Effector CD8-positive, alpha-beta T cell (primary cell): ENCODE data around the gene RNU1-2.
"Not testable (repeated sequence)": the region's sequence is repeated elsewhere in the genome, so short reads cannot be mapped to it uniquely, and the experiment has no call there.

Experiments
- DNase-seq: peaks from one replicate; lab custom pipeline; 2025; lab: John Stamatoyannopoulos, UW
- total RNA-seq, 4 experiments: gene quantifications; one replicate each; lab custom pipeline; 2026; lab: John Stamatoyannopoulos, UW

RNU1-2 gene
- 2.9 to 7.6 (median 5.2) reads per million in 4 experiments for total RNA-seq

DNA sequence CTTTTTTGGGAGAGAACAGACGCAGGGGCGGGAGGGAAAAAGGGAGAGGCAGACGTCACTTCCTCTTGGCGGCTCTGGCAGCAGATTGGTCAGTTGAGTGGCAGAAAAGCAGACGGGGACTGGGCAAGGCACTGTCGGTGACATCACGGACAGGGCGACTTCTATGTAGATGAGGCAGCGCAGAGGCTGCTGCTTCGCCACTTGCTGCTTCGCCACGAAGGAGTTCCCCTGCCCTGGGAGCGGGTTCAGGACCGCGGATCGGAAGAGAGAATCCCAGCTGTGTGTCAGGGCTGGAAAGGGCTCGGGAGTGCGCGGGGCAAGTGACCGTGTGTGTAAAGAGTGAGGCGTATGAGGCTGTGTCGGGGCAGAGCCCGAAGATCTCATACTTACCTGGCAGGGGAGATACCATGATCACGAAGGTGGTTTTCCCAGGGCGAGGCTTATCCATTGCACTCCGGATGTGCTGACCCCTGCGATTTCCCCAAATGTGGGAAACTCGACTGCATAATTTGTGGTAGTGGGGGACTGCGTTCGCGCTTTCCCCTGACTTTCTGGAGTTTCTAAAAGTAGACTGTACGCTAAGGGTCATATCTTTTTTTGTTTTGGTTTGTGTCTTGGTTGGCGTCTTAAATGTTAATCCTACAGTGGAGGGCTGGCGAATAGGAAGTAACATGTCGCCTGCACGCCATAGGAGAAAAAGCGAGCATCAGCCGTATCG, at the start of gene RNU1-2:
TSS of gene RNU1-2 (plus strand) at position 383 of the 718 bp plus-strand sequence.
- peak; percentile 74 for DNase-seq

DNA sequence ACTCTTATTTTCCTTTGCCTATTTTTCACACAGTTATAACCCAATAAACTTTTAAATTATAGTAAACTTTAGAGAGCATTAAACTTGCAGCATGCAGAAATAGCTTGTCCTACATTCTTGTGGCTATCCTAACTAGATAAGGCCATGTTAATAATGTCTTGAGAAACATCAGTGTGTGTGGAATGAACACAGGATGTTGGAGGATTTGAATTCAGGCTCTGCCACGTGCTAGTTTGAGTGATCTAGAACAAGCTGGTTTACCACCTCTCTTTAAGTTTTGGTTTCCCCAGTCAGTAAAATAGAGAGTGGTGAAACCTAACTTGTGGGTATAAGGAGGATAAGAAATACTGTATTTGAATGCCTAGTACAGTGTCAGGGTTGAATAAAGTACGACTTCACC, 39.6 kb upstream of the RNU1-2 start:
- not testable (repeated sequence) for DNase-seq

DNA sequence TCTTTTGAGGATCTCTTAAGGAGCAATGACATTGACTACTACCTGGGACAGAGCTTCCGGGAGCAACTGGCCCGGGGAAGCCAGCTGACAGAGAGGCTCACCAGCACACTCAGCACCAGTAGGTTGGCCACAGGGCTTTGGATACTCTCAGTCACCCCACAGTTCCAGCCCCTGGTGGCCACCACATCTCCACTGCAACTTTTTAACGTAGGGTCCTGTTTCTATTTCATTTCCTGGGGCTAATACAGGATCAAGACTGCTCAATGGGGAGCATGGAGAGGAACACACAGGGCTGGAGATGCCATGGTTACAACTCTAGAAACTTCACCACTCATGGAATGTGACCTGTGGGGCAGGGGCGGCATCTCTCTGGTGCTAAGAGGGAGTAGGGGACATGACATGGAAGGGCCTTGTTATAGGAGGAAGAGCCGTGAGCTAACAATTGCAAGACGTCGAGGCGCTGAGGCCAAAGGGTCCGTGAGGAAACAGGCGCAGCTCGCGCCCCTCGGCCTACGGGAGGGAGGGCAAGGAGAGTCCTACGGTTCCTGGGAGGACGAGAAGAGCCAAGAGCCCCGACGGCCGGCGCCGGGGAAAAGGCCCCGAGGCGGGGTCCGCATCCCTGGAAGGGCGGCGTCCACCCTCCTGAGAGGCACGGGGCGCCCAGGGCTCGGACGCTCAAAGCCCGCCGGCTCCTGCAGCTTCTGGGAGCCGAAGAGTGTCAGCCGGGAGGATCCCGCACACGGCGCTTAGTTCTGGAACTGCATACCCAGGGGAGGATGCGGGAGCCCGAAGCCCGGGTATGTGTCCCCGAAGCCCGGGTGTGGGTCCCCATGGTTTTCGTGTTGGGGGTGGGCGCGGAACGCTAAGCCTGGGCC, 36.4 kb upstream of the RNU1-2 start:
- DNase-seq = not testable (repeated sequence)

DNA sequence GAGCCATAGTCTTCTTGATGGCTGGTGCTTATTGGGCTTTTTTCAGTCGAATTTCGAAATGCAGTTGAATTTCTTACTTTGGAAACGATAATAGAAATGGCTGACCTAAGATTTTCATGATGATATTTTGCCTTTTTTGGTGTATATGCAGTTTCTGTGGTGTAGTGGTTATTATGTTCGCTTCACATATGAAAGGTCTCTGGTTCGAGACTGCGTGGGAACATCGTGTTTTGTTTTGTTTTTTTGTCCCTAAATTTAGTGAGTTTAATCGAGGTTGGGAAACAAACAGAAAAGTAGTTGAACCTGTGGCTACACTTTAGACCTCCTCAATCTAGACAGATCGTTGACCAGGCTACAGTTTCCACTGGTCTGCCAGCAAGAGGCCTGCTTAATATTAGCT, 35.7 kb upstream of the RNU1-2 start:
- DNase-seq = not testable (repeated sequence)

DNA sequence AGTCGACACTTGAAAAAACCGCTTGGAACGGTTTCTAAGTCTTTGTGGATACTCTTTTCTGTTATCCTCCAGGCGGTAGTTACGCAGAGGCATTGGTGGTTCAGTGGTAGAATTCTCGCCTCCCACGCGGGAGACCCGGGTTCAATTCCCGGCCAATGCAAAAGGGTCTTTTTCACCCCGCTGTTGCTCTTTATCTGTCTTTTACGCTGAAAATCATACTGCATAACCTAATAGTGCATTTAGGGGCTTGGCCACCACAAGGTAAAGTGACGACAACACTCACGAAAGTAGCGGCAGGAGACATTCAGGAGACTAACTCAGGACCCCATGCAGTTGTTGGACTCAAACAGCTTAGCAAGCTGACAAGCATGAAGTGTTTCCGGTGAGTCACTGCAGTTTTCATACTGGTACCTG, 33.9 kb upstream of the RNU1-2 start:
- not testable (repeated sequence) for DNase-seq

DNA sequence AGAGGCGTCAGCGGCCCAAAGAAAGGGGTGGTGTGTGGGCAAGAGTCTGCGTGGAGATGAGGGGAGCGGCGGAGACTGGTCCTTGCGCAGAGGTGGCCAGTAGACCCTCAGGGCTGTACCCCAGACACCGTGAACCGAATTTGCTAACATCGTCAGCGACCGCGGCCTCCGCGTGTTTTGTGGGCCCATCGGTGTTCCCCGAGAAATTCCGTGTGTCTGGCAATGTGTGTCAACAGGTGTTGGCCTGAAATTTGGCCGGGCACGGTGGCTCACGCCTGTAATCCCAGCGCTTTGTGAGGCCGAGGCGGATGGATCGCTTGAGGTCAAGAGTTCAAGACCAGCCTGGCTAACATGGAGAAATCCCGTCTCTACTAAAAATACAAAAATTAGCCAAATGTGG, 33.4 kb upstream of the RNU1-2 start:
- not testable (repeated sequence) for DNase-seq

DNA sequence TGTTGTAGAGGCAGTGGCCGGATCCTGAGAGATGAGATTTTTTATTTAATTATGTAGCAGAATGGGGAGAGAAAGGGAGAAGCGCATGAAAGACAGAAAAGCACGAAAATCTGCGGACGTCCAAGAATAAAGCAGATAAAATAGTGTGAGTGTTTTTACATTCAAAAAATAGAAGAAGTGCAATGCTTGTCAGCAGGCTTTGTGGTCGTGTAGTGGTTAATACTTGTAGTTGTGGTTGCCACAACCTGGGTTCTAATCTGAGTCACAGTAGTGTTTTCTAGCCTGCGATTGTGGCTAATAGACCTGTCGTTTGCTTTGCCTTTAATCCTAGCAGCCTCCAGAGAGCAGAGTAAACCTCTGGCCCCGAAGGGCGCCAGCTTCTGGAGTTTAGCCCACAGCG, 32.8 kb upstream of the RNU1-2 start:
- not testable (repeated sequence) for DNase-seq

DNA sequence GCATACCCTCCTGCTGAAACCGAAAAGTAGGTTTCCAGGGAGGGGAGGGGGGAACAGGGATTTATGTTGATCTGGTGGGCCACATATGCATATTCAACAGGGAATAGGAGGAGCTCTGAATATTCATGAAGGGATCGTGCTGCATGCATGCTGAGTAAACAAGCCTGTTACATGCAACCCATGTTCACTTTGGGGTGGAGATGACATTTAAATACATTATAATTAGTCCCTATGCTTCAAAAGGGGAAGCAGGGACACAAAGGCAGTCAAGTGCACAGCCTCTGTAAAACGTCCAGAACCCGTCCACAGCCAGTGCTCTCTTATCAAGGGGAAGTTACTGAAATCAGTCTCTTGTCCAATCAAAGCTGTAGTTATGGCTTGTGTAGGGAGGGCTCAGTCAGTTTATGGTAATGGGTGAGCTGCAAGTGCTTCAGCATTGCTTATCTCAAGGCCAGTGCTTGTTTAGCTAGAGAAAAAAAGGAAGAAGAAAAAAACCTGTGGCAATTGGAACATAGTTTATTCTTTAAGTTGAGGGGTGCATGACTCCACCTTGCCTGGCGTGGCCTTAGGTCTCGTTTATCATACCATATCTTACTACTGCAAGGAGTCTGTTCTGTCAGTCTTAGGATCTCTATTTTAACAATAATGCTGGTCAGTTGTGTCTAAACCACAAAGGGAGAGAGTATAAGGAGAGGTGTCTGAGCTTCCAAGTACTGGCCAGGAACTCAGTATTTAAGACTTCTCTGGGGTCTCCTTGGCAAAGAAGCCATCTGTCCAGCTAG, 28.7 kb upstream of the RNU1-2 start:
- DNase-seq = not testable (repeated sequence)

DNA sequence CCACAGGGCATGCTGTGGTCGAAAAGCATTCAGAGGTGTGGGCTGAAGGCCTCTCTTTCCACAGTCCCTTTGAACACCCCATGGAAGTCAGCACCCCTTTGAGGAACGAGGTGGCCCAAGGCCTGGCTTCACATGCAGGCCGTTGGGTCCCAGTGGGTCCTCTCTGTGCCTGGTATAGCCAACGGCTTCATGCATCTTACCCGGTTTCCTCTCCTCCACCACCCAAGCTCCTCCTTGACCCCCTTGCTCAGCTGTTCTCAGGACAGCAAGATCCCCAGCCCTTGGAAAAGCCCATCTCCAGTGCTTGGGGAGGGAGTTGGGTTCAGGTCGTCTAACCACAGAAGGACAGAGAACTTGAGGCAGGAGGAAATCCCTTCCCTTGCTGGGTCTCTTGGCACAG, 27.0 kb upstream of the RNU1-2 start:
- not testable (repeated sequence) for DNase-seq

DNA sequence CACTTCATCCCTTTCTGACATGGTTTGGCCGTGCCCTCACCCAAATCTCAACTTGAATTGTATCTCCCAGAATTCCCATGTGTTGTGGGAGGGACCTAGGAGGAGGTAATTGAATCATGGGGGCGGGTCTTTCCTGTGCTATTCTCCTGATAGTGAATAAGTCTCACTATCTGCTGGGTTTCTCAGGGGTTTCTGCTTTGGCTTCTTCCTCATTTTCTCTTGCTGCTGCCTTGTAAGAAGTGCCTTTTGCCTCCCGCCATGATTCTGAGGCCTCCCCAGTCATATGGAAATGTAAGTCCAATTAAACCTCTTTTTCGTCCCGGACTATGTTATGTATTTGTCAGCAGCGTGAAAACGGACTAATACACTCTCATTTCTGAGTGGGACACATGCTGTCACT, 25.8 kb upstream of the RNU1-2 start:
- not testable (repeated sequence) for DNase-seq

DNA sequence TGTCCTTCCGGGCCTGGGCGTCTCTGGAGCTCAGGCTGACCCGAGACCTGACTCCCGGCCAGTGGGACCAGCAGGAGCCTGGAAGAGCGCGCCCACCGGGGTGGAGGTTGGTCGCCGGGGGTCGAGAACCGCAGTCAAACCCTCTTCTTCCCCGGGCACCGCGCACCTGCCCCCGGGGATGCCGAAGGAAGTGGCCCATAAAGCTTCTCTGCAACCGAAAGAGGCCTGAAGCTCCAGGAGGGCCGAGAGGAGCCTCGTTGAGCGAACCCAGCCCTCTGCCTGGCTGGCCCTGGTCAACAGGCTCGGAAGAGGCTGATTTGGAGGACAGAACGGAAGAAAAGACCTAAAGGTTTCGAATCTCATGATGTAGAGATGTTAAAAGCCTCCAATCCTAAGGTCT, 24.6 kb upstream of the RNU1-2 start:
- not testable (repeated sequence) for DNase-seq

DNA sequence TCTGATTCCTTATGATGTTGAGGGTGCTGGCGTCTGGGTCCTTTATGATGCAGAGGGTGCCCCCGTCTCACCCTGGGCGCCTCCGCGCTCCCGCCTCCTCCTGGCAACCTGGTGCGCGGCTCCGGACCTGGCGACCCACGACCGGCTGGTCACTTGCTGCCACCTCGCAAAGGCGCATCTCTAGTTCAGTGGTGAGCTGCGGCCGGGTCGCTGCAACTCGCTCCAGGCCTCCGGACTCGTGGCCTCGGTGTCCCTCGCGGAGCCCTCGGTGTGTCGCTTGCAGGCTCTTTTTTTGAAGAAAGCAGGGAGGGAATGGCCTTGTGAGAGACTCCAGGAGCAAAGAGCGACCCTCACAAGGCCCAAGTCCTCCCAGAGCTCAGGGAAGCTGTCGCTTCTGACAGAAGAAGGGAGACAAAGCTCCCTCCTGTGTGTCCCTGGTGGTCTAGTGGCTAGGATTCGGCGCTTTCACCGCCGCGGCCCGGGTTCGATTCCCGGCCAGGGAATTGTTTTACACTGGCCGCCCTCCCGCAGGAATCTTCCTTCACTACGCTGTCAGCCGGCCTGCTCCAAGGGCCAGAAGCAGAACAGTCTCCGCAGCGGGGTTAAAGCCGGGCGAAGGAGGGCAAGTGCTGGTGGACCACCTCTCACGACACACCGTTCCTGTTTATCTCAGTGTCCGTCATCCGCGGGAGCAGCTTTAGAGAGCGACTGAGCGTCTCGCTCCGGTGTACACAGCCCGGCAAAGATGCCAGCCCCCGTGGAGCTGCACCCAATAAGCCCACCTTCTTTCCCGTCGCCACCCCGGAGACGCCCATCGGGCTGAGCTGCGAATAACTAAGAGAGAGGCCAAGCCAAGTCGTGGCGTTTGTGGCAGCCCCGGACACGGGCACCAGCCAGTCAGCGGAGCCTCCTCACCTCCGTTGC, 23.4 kb upstream of the RNU1-2 start:
- peak; percentile 13 for DNase-seq

DNA sequence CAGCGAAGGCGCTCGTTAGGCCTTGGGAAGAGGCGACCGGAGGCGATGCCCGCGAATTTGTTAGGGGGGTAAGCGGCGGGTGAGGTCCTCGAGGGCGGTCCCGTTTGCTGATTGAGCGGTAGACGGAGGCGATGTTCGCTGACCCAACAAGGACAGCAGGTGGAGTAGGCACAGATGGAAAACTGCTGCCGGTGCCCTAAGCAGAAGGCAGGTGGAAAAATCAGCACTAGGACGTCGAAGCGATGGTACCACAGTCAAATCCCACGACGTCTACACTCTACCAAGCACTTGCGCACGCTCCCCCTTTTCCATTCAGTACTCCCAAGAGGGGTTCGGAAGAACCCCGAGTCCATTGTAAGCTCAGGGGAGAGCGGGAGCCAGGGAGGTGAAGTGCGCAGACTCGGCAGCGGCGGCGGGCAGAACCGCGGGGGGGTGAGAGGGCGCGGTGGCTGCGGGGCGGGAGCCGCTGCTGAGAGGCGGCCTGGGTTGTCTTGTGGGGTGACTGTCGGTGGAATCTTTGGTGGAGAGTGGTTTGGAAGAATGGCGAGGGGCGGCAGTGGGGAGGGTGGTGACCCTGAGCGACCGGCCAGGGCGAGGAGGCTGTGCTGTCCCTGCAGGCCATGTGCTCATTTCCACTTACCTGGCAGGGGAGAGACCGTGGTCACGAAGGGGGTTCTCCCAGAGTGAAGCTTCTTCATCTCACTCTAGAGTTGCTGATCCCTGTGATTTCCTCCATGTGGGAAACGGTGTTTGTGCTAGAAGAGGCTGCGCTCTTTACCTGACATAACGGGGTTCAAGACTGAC, 22.5 kb upstream of the RNU1-2 start:
- peak; percentile 29 for DNase-seq

DNA sequence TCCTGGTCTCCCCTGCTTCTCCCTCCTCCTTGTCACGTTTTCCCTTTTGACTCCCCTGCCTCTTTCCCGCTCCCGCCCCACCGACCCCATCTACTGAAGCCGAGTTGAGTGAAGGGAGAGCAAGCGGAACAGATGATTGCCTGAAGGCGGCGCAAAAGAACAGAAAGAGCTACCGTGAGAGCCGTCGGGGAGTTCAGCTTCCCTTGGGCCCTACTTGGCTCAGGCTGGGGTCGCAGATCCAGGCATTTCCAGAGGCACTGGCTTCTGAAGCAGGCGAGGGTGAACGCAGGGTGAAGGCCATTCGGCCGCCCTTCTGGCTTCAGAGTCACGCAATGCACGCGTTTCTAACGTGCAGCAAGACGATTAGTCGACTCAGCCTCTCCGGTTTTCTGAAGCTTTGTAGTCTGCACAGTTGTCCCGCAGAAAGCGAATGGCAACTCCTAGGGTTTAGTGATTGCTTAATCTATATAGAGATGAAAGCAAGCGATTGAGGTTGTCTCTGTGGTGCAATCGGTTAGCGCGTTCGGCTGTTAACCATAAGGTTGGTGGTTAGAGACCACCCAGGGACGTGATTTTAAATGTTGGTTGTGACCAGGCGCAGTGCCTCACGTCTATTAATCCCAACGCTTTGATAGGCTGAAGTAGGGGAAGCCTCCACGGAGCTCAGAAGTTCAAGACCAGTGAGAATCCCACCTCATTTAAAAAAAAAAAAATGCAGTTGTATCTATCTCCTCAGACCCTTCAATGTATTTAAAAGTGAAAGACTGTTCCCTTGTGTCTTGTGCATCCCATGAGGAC, 20.6 kb upstream of the RNU1-2 start:
- DNase-seq = not testable (repeated sequence)

DNA sequence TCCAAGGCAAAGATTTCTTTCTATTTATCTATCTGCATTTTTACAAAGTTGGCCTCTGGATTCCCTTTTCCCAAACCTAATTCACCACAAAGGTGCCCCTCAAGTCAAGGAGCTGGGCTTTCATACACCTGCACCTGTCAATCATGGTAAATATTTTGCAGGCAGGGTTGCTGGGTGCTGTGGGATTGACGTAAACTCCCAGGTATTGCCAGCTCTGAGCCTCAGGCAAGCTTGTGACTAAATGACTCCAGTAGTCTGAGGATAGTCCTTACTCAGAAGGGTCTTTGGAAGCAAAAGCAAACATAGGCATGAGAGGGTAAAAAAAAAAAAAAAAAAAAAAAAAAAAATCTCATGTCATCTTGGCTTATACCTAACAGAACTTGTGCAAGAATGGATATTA, 14.0 kb upstream of the RNU1-2 start:
- not testable (repeated sequence) for DNase-seq

DNA sequence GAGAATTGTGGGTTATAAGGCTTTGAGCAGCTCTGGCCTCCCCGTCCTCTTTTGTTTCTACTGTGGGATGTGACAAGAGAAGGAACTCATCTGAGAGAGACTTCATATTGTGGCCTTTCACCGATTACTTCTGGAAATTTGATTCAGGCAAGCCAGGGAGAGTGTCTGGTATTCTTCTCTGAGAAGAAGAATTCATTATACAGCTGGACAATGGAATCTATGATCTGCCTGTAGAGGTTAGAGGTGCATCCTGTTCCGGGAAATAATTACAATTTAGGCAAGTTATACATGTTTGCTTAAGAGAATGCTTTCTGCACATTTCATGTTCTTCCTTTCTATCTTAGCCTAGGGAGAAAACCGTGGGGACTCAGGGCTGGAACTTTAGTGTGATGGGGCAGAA, 12.8 kb upstream of the RNU1-2 start:
- DNase-seq = no peak

DNA sequence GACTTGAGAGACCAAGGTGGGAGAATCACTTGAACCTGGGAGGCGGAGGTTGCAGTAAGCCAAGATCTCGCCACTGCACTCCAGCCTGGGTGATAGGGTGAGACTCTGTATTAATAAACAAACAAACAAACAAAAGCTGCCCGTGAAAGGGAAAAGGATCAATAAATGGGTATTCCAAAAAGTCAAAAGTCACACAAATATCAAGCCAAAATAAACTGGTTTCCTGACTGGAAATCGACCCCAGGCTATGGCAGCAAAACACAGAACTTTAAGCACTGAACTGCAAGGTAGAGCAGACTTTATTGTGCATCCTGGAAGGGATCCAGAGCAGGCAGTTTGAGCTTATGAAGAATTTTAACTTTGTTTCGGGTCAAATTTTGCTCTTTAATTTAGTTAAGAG, 11.3 kb upstream of the RNU1-2 start:
- DNase-seq = not testable (repeated sequence)

DNA sequence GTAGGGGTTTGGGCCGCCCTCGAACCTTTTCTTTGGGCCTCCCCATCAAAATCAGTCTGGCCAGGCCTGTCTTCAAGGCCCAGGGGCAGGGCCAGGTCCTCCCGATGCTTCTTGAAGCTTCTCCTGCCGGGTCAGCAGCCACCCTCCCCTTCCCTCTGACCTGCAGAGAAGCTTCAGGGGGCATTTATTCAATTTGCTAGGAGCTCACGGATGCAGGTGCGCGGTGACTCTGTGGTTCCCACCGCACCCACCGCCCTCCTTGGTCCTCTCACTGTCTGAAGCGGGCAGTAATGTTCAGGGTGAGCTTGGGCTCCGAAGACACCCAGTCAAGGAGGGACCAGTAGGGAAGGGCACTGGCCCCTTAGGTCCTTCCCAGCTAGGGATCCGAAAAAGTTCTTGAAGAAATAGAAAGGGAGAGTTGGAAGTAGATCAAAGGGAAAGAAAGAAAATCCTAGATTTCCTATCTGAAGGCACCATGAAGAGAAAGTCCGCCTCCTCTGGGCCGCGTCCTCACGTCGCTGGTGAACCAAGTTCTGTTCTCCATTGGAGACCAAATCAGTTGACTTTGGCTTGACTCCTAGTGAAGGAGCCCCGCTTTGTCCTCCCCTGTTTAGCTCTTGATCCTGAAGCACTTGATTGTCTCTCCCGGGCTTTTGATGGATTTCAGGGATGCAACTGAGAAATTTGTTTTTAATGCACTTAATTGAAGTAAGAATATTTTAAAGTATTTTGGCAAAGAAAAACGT, 8.7 kb upstream of the RNU1-2 start:
- no peak for DNase-seq
